SW480 (cell line): ENCODE measurements around the gene KIAA0513.
"Not testable (repeated sequence)": the region's sequence is repeated elsewhere in the genome, so short reads cannot be mapped to it uniquely, and the experiment has no call there.

Experiments
- DNase-seq: peaks from one replicate; pipeline ENCODE4 v3.0.0-alpha.2; 2016; ENCODE audit warnings: low spot score

The KIAA0513 gene

GRCh38 chr16:85113913-85114312 lies 86.3 kb downstream of the KIAA0513 start:
- no peak for DNase-seq

- DNase-seq, result peak; percentile 70
These were observed 87.4 kb downstream of the KIAA0513 start for GRCh38 chr16:85114909-85115567.

- no peak for DNase-seq
These were observed 89.8 kb downstream of the KIAA0513 start for GRCh38 chr16:85117418-85117817.

GRCh38 chr16:85120006-85120340 lies 92.4 kb downstream of the KIAA0513 start:
- DNase-seq, result no peak

- not testable (repeated sequence) for DNase-seq
These were observed 95.8 kb downstream of the KIAA0513 start for GRCh38 chr16:85123441-85123840.

- no peak for DNase-seq
These were observed 96.5 kb downstream of the KIAA0513 start for GRCh38 chr16:85123891-85124635.

- DNase-seq, result no peak
These were observed 97.2 kb downstream of the KIAA0513 start for GRCh38 chr16:85124636-85125346.

- DNase-seq, result no peak
These were observed 98.2 kb downstream of the KIAA0513 start for GRCh38 chr16:85125570-85126393.

- no peak for DNase-seq
These were observed 98.8 kb downstream of the KIAA0513 start for GRCh38 chr16:85126394-85126704.

GRCh38 chr16:85126705-85127378 lies 99.2 kb downstream of the KIAA0513 start:
- DNase-seq, result peak; percentile 40

- no peak for DNase-seq
These were observed 99.8 kb downstream of the KIAA0513 start for GRCh38 chr16:85127379-85127723.

- no peak for DNase-seq
These were observed 100.7 kb downstream of the KIAA0513 start for GRCh38 chr16:85128079-85128837.

- DNase-seq, result no peak
These were observed 102.5 kb downstream of the KIAA0513 start for GRCh38 chr16:85129876-85130704.

- no peak for DNase-seq
These were observed 103.1 kb downstream of the KIAA0513 start for GRCh38 chr16:85130705-85131028.

- no peak for DNase-seq
These were observed 105.1 kb downstream of the KIAA0513 start for GRCh38 chr16:85132456-85133289.

- DNase-seq, result no peak
These were observed 105.7 kb downstream of the KIAA0513 start for GRCh38 chr16:85133290-85133599.

- DNase-seq, result no peak
These were observed 106.6 kb downstream of the KIAA0513 start for GRCh38 chr16:85134076-85134788.

GRCh38 chr16:85134789-85135142 lies 107.2 kb downstream of the KIAA0513 start:
- DNase-seq, result no peak

GRCh38 chr16:85136213-85136701 lies 108.7 kb downstream of the KIAA0513 start:
- no peak for DNase-seq
